ENCODE data around the gene PPOX.

PPOX gene

DNA sequence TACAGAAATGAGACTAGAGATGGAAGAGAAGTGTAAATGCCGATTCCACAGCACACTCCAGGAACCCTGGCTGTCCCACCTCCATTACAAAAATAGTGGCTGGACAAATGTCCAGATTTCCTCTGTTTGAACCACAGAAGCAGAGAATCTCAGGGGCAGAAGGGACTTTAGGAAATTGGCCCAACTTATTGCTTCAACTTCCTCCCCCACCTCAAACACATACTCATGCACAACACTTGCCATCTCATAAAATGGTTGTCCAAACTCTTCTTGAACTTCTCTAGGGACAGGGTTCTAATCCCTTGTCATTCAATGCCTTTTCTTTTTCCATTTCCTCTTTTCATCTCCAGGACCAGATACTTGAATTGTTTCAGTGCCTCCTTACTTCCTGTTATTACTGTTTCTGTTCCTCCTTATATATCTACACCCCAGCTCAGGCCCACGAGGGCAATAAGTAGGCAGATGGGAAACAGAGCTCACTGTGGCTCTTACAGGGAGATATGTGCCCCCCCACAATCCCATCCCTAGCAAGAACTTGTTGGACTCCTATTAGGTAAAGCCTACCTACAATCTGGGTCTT is 19.6 kb downstream of the PPOX start:
- no peak overlapping the region for H3K4me3 ChIP-seq (ENCODE audit: low read depth, low read length)

DNA sequence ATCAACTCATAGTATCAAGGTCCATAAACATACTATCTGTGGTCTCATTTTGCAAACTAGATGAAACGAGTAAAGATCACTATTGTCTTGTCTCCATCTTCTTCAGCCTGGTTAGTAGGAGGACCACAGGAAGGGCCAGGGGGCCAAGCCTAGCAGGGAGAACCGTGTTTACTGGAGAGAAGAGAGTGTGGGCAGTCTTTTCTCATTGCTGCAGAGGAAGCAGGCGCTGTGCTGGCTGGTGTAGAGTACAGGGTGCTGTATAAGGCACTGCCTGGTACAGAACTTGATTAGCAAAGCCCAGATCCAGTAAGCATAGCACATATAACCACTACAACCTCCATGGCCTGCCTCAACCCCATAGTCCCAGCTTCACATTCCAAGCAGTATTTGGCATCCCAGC is 21.1 kb downstream of the PPOX start:
- TF ChIP-seq, protein P1, sequence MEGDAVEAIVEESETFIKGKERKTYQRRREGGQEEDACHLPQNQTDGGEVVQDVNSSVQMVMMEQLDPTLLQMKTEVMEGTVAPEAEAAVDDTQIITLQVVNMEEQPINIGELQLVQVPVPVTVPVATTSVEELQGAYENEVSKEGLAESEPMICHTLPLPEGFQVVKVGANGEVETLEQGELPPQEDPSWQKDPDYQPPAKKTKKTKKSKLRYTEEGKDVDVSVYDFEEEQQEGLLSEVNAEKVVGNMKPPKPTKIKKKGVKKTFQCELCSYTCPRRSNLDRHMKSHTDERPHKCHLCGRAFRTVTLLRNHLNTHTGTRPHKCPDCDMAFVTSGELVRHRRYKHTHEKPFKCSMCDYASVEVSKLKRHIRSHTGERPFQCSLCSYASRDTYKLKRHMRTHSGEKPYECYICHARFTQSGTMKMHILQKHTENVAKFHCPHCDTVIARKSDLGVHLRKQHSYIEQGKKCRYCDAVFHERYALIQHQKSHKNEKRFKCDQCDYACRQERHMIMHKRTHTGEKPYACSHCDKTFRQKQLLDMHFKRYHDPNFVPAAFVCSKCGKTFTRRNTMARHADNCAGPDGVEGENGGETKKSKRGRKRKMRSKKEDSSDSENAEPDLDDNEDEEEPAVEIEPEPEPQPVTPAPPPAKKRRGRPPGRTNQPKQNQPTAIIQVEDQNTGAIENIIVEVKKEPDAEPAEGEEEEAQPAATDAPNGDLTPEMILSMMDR (IDR thresholded peaks at IDR 0.05; ENCODE audit: borderline replicate concordance, insufficient read depth, low read depth, low read length) = no peak
- H3K4me3 ChIP-seq (ENCODE audit: low read depth, low read length) = no peak overlapping the region

More for the DNA sequence above, 19.6 kb downstream of the PPOX start:
- TF ChIP-seq, protein P1 (IDR thresholded peaks at IDR 0.05; ENCODE audit: borderline replicate concordance, insufficient read depth, low read depth, low read length) = no peak

DNA sequence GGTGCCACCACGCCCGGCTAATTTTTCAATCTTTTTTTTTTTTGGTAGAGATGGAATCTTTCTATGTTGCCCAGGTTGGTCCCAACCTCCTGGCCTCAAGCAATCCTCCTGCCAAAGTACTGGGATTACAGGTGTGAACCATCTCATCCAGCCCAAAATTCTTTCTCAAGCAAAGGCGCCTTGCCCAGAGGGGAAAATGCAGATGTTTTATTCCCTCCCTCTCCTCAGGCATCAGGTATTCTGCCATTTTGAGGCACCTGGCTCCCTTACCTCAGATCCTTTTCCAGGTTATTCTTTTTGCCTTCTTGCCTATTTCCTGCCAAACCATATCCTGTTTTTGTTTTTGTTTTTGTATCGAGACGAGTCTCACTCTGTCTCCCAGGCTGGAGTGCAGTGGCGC is 22.2 kb downstream of the PPOX start:
- TF ChIP-seq, protein P1 (IDR thresholded peaks at IDR 0.05; ENCODE audit: borderline replicate concordance, insufficient read depth, low read depth, low read length) = no peak
- no peak overlapping the region for H3K4me3 ChIP-seq (ENCODE audit: low read depth, low read length)

DNA sequence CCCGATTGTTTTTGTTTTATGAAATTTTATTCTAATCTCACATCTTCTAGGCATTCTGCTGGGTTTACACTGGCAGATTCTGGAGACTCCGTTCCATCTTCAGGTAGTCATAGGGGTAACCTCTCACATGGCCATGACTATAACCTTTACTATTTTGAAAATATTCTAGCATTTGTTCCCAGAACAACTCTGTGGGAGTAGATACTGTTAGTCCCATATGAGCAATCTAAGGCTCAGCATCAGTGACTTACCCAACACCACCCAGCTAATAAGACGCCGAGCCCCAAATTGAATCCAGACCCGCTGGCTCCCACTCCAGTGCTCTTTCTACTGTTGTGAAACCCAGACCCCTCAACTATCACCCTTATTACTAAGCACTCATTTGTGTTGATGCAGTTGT is 22.8 kb downstream of the PPOX start:
- no peak overlapping the region for H3K4me3 ChIP-seq (ENCODE audit: low read depth, low read length)
- TF ChIP-seq, protein P1 (IDR thresholded peaks at IDR 0.05; ENCODE audit: borderline replicate concordance, insufficient read depth, low read depth, low read length) = no peak

DNA sequence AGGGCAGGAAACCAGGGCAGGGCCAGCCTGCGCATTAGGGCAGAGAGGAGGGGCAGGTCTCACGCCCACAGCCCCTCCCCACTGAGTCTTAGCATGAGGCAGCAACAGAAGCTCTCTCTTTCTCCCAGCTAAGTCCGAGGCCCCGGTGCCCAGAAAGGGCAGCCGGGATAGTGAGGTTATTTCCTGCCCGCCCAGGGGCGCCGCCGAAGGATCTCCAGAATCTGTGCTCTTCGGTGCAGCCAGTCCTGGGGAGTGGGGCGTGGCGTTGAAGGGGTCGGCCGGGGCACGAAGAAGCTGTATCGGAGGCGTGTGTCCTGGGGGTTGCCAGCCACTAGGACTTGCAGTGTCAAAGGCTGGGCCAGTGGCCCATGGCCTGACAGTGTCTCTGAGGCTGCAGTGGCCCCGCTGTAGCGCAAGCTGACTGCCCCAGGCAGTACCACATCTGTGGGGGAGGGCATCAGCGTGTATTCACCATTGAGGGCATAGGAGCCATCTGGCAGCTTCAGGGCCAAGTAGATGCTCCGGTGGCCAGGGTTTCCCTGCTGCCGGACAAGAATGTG is 24.8 kb downstream of the PPOX start:
- H3K4me3 ChIP-seq (ENCODE audit: low read depth, low read length) = no peak overlapping the region
- TF ChIP-seq, protein P1 (IDR thresholded peaks at IDR 0.05; ENCODE audit: borderline replicate concordance, insufficient read depth, low read depth, low read length) = no peak

DNA sequence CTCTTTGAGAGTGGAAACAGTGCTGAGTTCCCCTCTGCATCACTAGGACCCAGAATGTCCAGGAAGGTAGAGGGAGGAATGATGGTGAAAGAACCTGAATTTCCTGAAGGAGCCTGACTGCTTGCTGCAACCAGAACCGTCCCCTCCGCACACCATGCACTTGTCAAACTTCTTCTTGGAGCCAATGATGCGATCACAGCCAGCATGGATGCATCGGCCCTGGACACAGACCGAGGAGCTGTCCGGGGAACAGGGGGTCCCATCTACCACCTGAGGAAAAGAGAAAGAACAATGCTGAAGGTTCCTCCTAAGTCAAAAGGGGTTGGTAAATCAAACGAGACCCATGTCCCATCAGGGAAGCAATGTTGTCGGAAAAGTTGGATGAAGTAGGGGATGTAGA is 25.7 kb downstream of the PPOX start:
- TF ChIP-seq, protein P1 (IDR thresholded peaks at IDR 0.05; ENCODE audit: borderline replicate concordance, insufficient read depth, low read depth, low read length) = no peak
- H3K4me3 ChIP-seq (ENCODE audit: low read depth, low read length) = no peak overlapping the region
